Tongue (tissue), 2 donors: ENCODE data around the gene TST. TPM values are rescaled to one million over a fixed set of nuclear protein-coding genes. Genes with fewer than 3 reads are reported as not detected.

ENCODE experiments used
- DNase-seq: peaks from one replicate; pipeline ENCODE4 v3.0.0-alpha.2; 2015
- total RNA-seq: library from RNA; depleted of rRNA; stranded (reverse); fragments of >200 nt; gene quantifications from one replicate; pipeline ENCODE4 v1.2.3, GENCODE V29; 2014

The TST gene
- total RNA-seq, 1 donor from 2014 or later: 28.3 TPM

- peak; percentile 35 for DNase-seq
Measured at GRCh38 chr22:37053310-37054055, 34.2 kb upstream of the TST start.

GRCh38 chr22:37052386-37053309, 33.4 kb upstream of the TST start:
- no peak for DNase-seq

GRCh38 chr22:37051391-37052385, 32.4 kb upstream of the TST start, which contains the start of gene KCTD17:
TSS of gene KCTD17 (plus strand) at chr22:37051742. CDS start at chr22:37051761, 19 bp downstream.
- DNase-seq: peak; percentile 81

- no peak for DNase-seq
Measured at GRCh38 chr22:37050913-37051312, 31.7 kb upstream of the TST start.

DNA sequence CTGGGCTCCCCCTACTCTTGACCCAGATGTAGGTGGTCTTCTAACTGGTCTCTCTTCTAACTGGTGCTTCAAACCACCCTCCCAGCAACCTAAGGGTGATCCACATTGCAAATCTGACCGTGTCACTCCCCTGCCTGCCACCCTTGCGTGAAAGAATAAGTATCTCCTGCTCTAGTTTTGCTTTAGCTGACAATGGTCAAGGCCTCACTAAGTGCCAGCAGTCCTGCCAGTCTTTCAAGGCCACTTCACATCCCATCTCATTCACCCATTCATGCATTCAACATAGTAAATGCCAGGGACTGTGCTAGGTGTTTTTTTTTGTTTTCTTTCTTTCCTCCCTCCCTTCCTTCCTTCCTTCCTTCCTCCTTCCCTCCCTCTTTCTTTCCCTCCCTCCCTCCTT, 30.0 kb upstream of the TST start:
- no peak for DNase-seq

- no peak for DNase-seq
Measured at GRCh38 chr22:37048133-37048532, 28.9 kb upstream of the TST start.

GRCh38 chr22:37047006-37047405, 27.8 kb upstream of the TST start:
- no peak for DNase-seq

- no peak for DNase-seq
Measured at GRCh38 chr22:37046589-37046988, 27.3 kb upstream of the TST start.

DNA sequence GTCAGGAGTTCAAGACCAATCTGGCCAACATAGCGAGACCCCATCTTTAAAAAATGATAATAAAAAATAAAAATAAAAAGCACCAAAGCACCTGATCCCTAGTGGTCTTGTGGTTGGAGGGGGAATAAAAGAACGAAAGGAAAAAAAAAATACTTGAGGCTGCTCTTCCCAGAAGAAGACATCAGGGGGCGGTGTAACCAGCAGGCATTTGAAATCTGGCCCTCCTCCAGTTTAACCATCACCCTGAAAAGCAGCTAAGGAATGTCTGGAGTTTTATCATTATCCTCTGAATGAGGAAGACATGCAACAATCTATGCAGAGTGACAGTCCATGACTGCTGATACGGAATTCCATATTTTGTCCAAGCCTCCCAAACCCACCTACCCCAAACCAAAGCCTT, 26.7 kb upstream of the TST start:
- no peak for DNase-seq

DNA sequence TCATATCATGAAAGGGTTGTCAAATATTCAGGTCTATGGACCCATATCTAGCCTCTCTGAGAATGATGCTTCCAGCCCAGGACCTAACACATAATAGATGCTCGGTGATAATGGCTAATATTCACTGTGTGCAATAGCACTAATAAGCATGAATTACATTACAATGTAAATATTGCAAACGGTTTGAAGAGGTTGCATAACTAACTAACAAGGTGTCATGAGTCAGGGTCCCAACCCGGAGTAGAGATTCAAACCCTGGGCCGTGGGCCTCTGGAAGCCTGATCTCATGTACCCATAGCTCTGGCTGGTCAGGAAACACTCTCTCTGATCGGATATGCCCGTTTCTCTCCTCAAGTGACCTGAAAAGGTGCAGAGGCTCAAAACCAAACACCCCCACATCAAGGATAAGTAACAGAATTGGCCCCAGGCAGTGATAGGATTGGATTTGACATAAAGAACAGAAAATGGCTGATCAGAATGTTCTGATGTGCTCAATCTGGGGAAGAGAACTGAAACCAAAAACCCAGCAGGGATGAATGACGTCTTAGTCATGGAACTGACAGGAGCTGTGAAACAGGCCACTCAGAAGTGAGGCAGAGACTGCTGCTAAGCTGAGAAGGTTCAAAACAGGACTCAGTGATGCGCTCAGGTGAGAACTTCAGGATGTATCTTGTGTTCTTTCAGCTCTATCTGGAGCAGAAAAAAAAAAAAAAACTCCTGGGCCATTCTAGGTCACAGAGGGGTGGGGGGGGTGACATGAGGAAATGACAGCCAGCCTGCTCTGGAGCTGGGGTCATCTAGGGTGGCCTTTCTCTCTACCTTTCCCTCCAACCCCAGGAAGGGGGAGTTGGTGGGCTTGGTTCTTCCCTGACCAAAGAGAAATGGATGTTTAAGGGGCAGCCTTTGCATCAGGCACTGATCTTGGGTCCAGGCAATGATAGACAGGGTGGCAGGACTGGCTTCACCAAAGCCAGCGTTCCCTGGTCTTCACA, 25.7 kb upstream of the TST start:
- DNase-seq: no peak

GRCh38 chr22:37043828-37044538, 24.7 kb upstream of the TST start:
- peak; percentile 61 for DNase-seq

DNA sequence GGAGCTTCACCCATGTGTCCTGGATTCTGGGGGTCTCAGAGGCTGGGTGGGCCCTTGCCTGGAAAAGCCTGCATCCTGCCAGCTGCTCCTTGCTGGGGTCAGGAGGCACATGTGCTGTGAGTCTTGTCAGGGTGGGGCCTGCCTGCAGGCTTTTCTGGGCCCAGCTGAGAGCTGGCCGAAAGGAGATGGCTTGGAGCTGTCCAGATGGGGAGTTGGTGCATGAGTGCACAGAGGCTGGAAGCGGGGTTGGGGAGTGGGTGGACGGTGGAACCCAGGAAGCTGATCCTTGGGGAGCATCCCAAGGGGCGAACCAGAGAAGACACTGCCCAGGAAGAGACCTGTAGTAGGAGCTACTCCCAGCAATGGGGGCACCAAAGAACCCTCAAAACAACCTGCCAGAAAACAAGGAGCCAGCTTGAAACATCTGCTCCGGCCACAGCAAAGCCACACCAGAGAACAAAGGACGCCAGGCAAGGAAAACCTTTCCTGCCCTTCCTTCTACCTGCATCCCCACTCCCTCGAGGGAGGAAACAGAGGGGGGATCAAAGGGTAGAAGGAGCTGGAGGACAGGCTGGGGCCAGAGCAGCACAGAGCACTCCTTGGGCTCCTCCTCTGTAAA, 24.1 kb upstream of the TST start:
- no peak for DNase-seq

DNA sequence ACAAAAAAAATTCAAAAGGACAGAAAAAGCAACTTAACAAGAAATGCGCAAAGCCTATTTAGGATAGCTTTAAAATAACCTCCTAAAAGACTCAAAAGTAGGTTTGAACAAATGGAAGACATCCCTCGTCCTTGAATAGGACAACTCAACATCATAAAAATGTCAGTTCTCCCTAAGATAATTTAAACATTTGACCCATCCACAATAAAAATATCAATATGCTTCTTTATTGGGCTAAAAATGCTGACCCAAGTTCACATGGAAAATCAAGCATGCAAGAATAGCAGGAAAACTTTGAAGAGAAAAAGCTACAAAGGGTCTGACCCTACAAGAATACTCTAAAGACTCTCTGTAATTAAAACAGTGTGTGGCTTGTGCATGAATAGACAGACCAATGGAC, 20.2 kb upstream of the TST start:
- no peak for DNase-seq

- DNase-seq: no peak
Measured at GRCh38 chr22:37037669-37038068, 18.4 kb upstream of the TST start.

- DNase-seq: no peak
Measured at GRCh38 chr22:37036655-37037377, 17.6 kb upstream of the TST start.

DNA sequence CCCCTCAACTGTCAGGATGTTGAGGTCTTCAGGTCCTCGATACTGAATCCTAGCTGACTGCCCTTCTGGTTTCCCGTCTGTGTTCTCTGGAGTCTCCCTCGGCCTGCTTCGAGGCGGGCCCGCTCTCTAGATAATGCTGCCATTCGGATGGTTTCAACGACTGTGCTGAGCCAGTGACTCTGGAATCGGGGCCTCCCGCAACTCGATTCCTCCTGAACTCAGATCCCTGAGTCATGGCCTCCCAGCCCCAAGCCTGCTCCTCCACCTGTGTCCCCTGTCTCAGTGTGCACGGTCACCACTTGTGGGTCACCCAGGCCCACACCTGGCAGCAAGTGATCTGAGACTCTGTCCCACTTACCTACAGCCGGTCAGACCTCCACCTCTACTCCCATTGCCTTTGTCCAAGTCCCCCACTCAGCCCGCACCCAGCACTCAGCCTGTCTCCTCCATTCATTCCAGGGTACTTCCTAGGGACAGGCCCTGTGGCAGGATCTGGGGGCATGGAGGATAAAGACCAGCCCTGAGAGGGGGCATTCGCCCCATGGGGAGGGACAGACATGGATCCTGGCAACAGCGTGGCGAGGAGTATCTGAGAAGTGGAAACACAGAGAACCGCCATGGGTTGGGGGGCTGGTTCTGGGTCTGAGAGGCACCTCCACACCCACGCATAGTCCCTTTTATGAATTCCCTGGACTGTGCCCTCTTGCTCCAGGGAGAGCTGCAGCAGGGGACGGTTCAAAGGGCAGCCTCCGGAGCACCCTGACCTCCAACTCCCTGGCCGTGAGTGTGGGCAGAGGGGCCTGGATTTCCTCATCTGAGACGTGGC, 14.6 kb upstream of the TST start:
- DNase-seq: no peak

DNA sequence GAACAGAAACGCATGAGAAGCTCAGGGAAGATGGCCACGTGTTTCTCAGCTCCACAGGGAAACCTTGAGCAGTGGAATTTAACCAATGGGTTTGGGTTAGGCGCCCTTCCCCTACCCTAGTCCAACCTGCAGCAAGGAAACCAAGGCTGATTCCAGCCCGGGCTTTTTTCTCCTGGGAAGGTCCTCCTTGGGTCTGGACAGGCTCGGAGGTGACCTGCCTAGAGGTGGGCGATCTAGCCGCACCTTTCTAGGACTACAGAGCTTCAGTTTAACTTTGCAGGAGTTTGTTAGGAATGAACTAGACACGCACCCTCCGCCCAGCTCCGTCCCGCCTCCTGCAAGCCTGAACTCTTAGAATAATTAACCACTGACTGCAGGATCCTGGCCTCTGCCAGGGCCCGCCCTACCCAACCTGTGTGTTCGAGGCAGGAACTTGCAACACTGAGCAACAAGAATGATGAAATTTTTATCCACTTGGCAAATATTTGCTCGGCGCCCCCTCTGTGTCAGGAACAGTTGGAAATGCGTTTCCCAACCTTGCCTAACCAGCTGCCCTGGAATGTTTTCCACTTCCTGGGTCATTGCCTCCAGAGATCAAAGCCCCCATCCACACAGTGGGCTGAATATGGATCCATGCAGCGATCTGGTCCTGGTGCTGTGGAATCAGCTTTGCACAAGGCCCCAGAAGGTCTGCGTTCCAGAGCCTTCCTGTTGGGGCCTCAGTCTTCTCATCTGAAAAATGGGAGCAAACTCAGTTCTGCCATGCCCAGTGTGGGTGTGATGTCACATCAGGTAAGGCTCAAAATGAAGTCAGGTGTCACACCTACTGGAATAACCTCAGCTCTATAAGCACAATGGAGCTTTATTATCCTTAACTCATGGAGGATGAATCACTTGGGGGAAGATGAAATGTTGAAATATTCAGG, 13.6 kb upstream of the TST start:
- DNase-seq: peak; percentile 58
